Measurements from ENCODE around the gene EIF4EBP2.

DNA sequence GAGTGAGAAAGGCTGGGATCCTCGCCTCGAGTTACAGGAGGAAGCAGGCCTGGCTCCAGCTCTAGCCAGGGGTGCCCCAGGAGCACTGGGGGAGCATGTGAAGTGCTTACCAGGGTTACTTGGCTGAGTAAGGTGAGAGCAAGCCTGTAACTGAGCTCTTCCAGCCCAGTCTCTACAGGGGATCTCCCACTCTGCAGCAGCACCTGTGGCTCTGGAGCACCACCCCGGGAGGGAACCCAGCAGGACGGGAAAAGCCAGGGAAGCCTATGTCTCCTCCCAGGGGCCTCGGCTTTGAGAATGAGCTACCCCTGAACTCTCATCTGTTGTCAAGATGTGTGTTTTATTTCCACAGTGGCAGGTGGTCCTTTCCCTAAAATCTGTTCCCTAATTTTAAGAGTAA, 32.1 kb upstream of the EIF4EBP2 start:
- no peak for TF ChIP-seq POLR2AphosphoS5 (IDR thresholded peaks at IDR 0.05)
- TF ChIP-seq, protein P1, sequence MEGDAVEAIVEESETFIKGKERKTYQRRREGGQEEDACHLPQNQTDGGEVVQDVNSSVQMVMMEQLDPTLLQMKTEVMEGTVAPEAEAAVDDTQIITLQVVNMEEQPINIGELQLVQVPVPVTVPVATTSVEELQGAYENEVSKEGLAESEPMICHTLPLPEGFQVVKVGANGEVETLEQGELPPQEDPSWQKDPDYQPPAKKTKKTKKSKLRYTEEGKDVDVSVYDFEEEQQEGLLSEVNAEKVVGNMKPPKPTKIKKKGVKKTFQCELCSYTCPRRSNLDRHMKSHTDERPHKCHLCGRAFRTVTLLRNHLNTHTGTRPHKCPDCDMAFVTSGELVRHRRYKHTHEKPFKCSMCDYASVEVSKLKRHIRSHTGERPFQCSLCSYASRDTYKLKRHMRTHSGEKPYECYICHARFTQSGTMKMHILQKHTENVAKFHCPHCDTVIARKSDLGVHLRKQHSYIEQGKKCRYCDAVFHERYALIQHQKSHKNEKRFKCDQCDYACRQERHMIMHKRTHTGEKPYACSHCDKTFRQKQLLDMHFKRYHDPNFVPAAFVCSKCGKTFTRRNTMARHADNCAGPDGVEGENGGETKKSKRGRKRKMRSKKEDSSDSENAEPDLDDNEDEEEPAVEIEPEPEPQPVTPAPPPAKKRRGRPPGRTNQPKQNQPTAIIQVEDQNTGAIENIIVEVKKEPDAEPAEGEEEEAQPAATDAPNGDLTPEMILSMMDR (IDR thresholded peaks at IDR 0.05): no peak
